ENCODE data around the gene CLPTM1L.

DNA sequence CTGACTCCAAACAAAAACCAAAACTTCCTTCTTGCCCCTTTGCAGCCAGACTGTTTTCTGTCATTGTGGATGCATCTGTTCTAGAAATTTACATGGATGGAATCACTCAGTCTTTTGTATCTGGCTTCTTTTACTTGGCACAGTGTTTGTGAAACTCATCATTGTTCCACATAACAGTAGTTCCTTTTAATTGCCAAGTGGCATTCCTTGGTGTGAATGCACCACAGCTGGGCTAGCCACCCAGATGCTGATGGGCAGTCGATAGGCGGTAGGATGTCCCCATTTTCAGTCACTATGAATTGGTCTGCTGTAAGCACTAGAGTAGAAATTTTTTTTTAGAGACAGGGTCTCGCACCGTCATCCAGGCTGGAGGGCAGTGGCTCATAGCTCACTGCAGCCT, 6.3 kb upstream of the CLPTM1L start:
- TF ChIP-seq, protein P1, sequence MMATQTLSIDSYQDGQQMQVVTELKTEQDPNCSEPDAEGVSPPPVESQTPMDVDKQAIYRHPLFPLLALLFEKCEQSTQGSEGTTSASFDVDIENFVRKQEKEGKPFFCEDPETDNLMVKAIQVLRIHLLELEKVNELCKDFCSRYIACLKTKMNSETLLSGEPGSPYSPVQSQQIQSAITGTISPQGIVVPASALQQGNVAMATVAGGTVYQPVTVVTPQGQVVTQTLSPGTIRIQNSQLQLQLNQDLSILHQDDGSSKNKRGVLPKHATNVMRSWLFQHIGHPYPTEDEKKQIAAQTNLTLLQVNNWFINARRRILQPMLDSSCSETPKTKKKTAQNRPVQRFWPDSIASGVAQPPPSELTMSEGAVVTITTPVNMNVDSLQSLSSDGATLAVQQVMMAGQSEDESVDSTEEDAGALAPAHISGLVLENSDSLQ (IDR thresholded peaks at IDR 0.05) = no peak
- TF ChIP-seq TARDBP (IDR thresholded peaks at IDR 0.05) = no peak
- no peak for TF ChIP-seq BHLHE40 (IDR thresholded peaks at IDR 0.05; ENCODE audit: borderline replicate concordance)

Measured in HEK293T (cell line).